Effector memory CD8-positive, alpha-beta T cell (primary cell): ENCODE measurements around the gene PRR35.

Source experiments
- ATAC-seq: fragments of 150-1000 bp; cut with Tn5 transposase; replicated peaks from 2 replicates; pipeline ENCODE4 v1.10.0; 2021; ENCODE audit warnings: mild to moderate bottlenecking, moderate library complexity
- DNase-seq, 3 experiments: peaks; one replicate each; pipeline ENCODE4 v3.0.0; 2021
- H3K27ac Mint-ChIP-seq, 2 donors: one replicate each; pipeline ENCODE4 v1.8.0; 2022; ENCODE audit warnings: mild to moderate bottlenecking in 2 of 2, mixed read lengths in 2 of 2, moderate library complexity in 2 of 2
- H3K27me3 Mint-ChIP-seq, 2 donors: one replicate each; pipeline ENCODE4 v1.8.0; 2022; ENCODE audit warnings: mixed read lengths in 2 of 2
- H3K36me3 Mint-ChIP-seq: one replicate; pipeline ENCODE4 v1.8.0; 2022; ENCODE audit warnings: mild to moderate bottlenecking, moderate library complexity, mixed read lengths; ENCODE audit not compliant: insufficient read depth
- H3K4me1 Mint-ChIP-seq, 2 donors: one replicate each; pipeline ENCODE4 v1.8.0; 2022; ENCODE audit warnings: low read depth in 2 of 2, mixed read lengths in 2 of 2
- H3K4me3 Mint-ChIP-seq, 2 donors: one replicate each; pipeline ENCODE4 v1.8.0; 2022; ENCODE audit warnings: mild to moderate bottlenecking in 2 of 2, mixed read lengths in 2 of 2, moderate library complexity in 2 of 2
- H3K9me3 Mint-ChIP-seq, 2 donors: one replicate each; pipeline ENCODE4 v1.8.0; 2022; ENCODE audit warnings: mixed read lengths in 2 of 2

Gene PRR35

GRCh38 chr16:588889-589657 lies 28.9 kb downstream of the PRR35 start:
- Mint-ChIP-seq H3K9me3 (no peaks in the 10 kb centered on the region), H3K4me3 (peak overlapping the region; percentile 92 to 93), H3K4me1 (peaks cover 32 to 35% of the 10 kb centered on the region in 2 donors), H3K36me3 (peaks cover 26% of the 10 kb centered on the region), H3K27ac (peak overlapping the region; percentile 96 to 98), H3K27me3 (no peaks in the 10 kb centered on the region)
- DNase-seq: peak; percentile 98 to 99 (median 99)
- ATAC-seq: peak; percentile 71

GRCh38 chr16:589658-590187 lies 29.5 kb downstream of the PRR35 start, which contains the start of gene RAB40C:
Gene RAB40C (plus strand): TSS chr16:590066. CDS start chr16:590292, 226 bp downstream.
- Mint-ChIP-seq H3K27ac (peak within 1 kb of the TSS; percentile 96 to 98), H3K27me3 (no peaks in the 10 kb centered on the region)
- ATAC-seq: peak; percentile 79

GRCh38 chr16:590188-590814 lies 30.1 kb downstream of the PRR35 start:
- Mint-ChIP-seq H3K27me3 (no peaks in the 10 kb centered on the region), H3K4me1 (peaks cover 41 to 43% of the 10 kb centered on the region in 2 donors), H3K27ac (peak overlapping the region; percentile 96 to 98), H3K4me3 (peak overlapping the region; percentile 81 to 93), H3K9me3 (no peaks in the 10 kb centered on the region), H3K36me3 (peaks cover 26% of the 10 kb centered on the region)
- ATAC-seq: no peak
- DNase-seq: peak in 1 of 3 experiments; percentile 16

More at GRCh38 chr16:589658-590187, 29.5 kb downstream of the PRR35 start, which contains the start of gene RAB40C:
- no peaks in the 10 kb centered on the region for H3K9me3 Mint-ChIP-seq
- peaks cover 26% of the 10 kb centered on the region for H3K36me3 Mint-ChIP-seq
- peak within 1 kb of the TSS; percentile 92 to 93 for H3K4me3 Mint-ChIP-seq
- peak; percentile 98 to 99 (median 99) for DNase-seq
- H3K4me1 Mint-ChIP-seq: peaks cover 39% of the 10 kb centered on the region in 2 donors

- Mint-ChIP-seq H3K27me3 (no peaks in the 10 kb centered on the region), H3K4me3 (peak overlapping the region; percentile 81 to 93), H3K27ac (peak overlapping the region; percentile 57 to 77), H3K9me3 (no peaks in the 10 kb centered on the region), H3K4me1 (peaks cover 41 to 44% of the 10 kb centered on the region in 2 donors), H3K36me3 (peaks cover 26% of the 10 kb centered on the region)
- ATAC-seq: no peak
- no peak for DNase-seq
These were observed 30.6 kb downstream of the PRR35 start for GRCh38 chr16:590815-591200.

- Mint-ChIP-seq H3K4me1 (peaks cover 45 to 47% of the 10 kb centered on the region in 2 donors), H3K27ac (peak overlapping the region; percentile 57 to 77), H3K4me3 (peak overlapping the region; percentile 81 to 93)
These were observed 31.0 kb downstream of the PRR35 start for GRCh38 chr16:591231-591630.

GRCh38 chr16:591892-592517 lies 31.8 kb downstream of the PRR35 start:
- no peak for DNase-seq
- Mint-ChIP-seq H3K27me3 (no peaks in the 10 kb centered on the region), H3K27ac (no peak overlapping the region), H3K4me3 (peak overlapping the region; percentile 81 to 93), H3K9me3 (no peaks in the 10 kb centered on the region), H3K36me3 (peaks cover 27% of the 10 kb centered on the region), H3K4me1 (peaks cover 51% of the 10 kb centered on the region in 2 donors)
- ATAC-seq: no peak

More at GRCh38 chr16:591231-591630, 31.0 kb downstream of the PRR35 start:
- Mint-ChIP-seq H3K9me3 (no peaks in the 10 kb centered on the region), H3K27me3 (no peaks in the 10 kb centered on the region), H3K36me3 (peaks cover 26% of the 10 kb centered on the region)
- ATAC-seq (no peak), DNase-seq (no peak)

GRCh38 chr16:592518-593306 lies 32.5 kb downstream of the PRR35 start:
- Mint-ChIP-seq H3K4me3 (peak overlapping the region in 1 of 2 donors; percentile 40), H3K27ac (peak overlapping the region in 1 of 2 donors; percentile 49), H3K9me3 (no peaks in the 10 kb centered on the region), H3K27me3 (no peaks in the 10 kb centered on the region), H3K36me3 (peaks cover 29% of the 10 kb centered on the region), H3K4me1 (peaks cover 48 to 51% of the 10 kb centered on the region in 2 donors)
- no peak for ATAC-seq
- no peak for DNase-seq

GRCh38 chr16:593406-593805 lies 33.2 kb downstream of the PRR35 start:
- Mint-ChIP-seq H3K27ac (peak overlapping the region in 1 of 2 donors; percentile 49), H3K9me3 (no peaks in the 10 kb centered on the region), H3K4me3 (peak overlapping the region in 1 of 2 donors; percentile 40), H3K4me1 (peaks cover 44 to 47% of the 10 kb centered on the region in 2 donors), H3K27me3 (no peaks in the 10 kb centered on the region), H3K36me3 (peaks cover 27% of the 10 kb centered on the region)
- ATAC-seq (no peak), DNase-seq (no peak)

- Mint-ChIP-seq H3K27ac (peak overlapping the region in 1 of 2 donors; percentile 49), H3K4me1 (peaks cover 41 to 44% of the 10 kb centered on the region in 2 donors), H3K9me3 (no peaks in the 10 kb centered on the region), H3K27me3 (no peaks in the 10 kb centered on the region), H3K4me3 (peak overlapping the region in 1 of 2 donors; percentile 7), H3K36me3 (peaks cover 31% of the 10 kb centered on the region)
- ATAC-seq (no peak), DNase-seq (no peak)
These were observed 33.6 kb downstream of the PRR35 start for GRCh38 chr16:593807-594206.

- DNase-seq (no peak), ATAC-seq (no peak)
- Mint-ChIP-seq H3K4me1 (peaks cover 41 to 44% of the 10 kb centered on the region in 2 donors), H3K36me3 (peaks cover 23% of the 10 kb centered on the region), H3K9me3 (no peaks in the 10 kb centered on the region), H3K4me3 (no peak overlapping the region), H3K27ac (no peak overlapping the region), H3K27me3 (no peaks in the 10 kb centered on the region)
These were observed 34.9 kb downstream of the PRR35 start for GRCh38 chr16:595094-595528.

- H3K4me1 Mint-ChIP-seq: peaks cover 36% of the 10 kb centered on the region in 2 donors
- peak overlapping the region; percentile 65 to 83 for H3K27ac Mint-ChIP-seq
- no peaks in the 10 kb centered on the region for H3K9me3 Mint-ChIP-seq
- peak overlapping the region in 1 of 2 donors; percentile 41 for H3K4me3 Mint-ChIP-seq
- H3K27me3 Mint-ChIP-seq: no peaks in the 10 kb centered on the region
- peaks cover 18% of the 10 kb centered on the region for H3K36me3 Mint-ChIP-seq
- ATAC-seq (peak; percentile 31), DNase-seq (no peak)
These were observed 35.9 kb downstream of the PRR35 start for GRCh38 chr16:595942-596735.

- ATAC-seq (no peak), DNase-seq (no peak)
- Mint-ChIP-seq H3K4me1 (peaks cover 30 to 34% of the 10 kb centered on the region in 2 donors), H3K36me3 (peaks cover 16% of the 10 kb centered on the region), H3K9me3 (no peaks in the 10 kb centered on the region), H3K27me3 (no peaks in the 10 kb centered on the region), H3K27ac (peak overlapping the region; percentile 65 to 83), H3K4me3 (no peak overlapping the region)
These were observed 36.5 kb downstream of the PRR35 start for GRCh38 chr16:596736-597060.
